ENCODE data around the gene EDAR. TPM values are rescaled to one million over a fixed set of nuclear protein-coding genes. Genes with fewer than 3 reads are reported as not detected.

The EDAR gene
- total and polyA plus RNA-seq, 11 donors: 0.01 to 0.20 (median 0.16) TPM; not detected in 8

DNA sequence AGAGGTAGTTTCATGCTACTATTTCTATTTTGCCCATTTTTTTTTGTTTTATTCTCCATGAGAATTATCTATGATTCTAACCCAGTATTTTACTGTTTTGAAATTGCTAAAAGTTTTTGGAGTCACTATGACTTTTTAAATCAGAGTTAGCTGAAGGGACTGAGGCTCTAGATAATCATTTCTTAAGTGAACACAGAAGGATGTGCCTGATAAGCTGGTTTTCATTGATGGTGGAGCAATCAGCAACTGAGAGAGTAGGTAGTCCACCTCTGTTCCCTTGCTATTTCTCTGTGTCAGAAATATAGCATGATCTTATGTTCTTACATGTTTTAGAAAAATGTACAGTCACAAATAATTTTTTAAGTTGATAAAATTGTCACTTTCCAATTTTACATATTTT, 143.1 kb downstream of the EDAR start:
- intact Hi-C loops (cut with DNase I): no loop called here
- ATAC-seq (no peak), DNase-seq (no peak)
- Histone ChIP-seq H3K27me3 (no peaks in the 10 kb centered on the region), H3K4me3 (no peak overlapping the region), H3K36me3 (no peaks in the 10 kb centered on the region), H3K9me3 (peaks cover 0 to 10% (median 0%) of the 10 kb centered on the region in 12 donors), H3K27ac (no peak overlapping the region), H3K4me1 (no peaks in the 10 kb centered on the region)
- TF ChIP-seq, protein P1, sequence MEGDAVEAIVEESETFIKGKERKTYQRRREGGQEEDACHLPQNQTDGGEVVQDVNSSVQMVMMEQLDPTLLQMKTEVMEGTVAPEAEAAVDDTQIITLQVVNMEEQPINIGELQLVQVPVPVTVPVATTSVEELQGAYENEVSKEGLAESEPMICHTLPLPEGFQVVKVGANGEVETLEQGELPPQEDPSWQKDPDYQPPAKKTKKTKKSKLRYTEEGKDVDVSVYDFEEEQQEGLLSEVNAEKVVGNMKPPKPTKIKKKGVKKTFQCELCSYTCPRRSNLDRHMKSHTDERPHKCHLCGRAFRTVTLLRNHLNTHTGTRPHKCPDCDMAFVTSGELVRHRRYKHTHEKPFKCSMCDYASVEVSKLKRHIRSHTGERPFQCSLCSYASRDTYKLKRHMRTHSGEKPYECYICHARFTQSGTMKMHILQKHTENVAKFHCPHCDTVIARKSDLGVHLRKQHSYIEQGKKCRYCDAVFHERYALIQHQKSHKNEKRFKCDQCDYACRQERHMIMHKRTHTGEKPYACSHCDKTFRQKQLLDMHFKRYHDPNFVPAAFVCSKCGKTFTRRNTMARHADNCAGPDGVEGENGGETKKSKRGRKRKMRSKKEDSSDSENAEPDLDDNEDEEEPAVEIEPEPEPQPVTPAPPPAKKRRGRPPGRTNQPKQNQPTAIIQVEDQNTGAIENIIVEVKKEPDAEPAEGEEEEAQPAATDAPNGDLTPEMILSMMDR (IDR thresholded peaks at IDR 0.05): no peak

Other genes with a start within 250 kb of the EDAR start
- 1 to 10 TPM in 5 of 9 donors, under 1 TPM in 4; 0.47 to 1.7 (median 1.0) TPM for gene CCDC138, start 202.4 kb downstream of the EDAR start, total RNA-seq
- gene CCDC138, start 202.4 kb downstream of the EDAR start, polyA plus RNA-seq: 1 to 10 TPM in 1 of 2 donors, under 1 TPM in 1; 0.53 to 1.1 TPM
- gene SH3RF3, start 140.0 kb upstream of the EDAR start, total RNA-seq: 10 to 100 TPM in 4 of 9 donors, 1 to 10 TPM in 5; 5.3 to 13.3 (median 7.9) TPM
- 10 to 100 TPM in 1 of 2 donors, 1 to 10 TPM in 1; 5.2 to 15.7 TPM for gene SH3RF3, start 140.0 kb upstream of the EDAR start, polyA plus RNA-seq